WTC11 (cell line): ENCODE data around the gene TBX2. TPM values are rescaled to one million over a fixed set of nuclear protein-coding genes. Genes with fewer than 3 reads are reported as not detected.
A peak's percentile ranks its signal among the peaks of the same experiment; 100 is the strongest.

Experiments used
- ATAC-seq: fragments of 200-7000 bp; cut with Tn5 transposase; 2 replicates; pipeline ENCODE4 v1.10.0; 2021; ENCODE audit warnings: mild to moderate bottlenecking, moderate library complexity
- CTCF ChIA-PET: fragments of 300-600 bp; sonication (Branson Sonifier 250); formaldehyde crosslinking; loops from one replicate; lab custom pipeline; 2021; ENCODE audit warnings: antibody characterized with exemption; lab: Charles Lee
- POLR2A ChIA-PET: fragments of 350-600 bp; sonication (Branson Sonifier 250); formaldehyde crosslinking; loops from one replicate; lab custom pipeline; 2021; ENCODE audit warnings: antibody characterized with exemption; lab: Charles Lee
- DNase-seq: peaks from one replicate; pipeline ENCODE4 v3.0.0; 2021; ENCODE audit warnings: low spot score
- H3K27ac Mint-ChIP-seq: 2 replicates; pipeline ENCODE4 v1.8.0; 2021; ENCODE audit warnings: mixed read lengths
- H3K27me3 Mint-ChIP-seq: 2 replicates; pipeline ENCODE4 v1.8.0; 2021; ENCODE audit warnings: low read depth, mild to moderate bottlenecking, moderate library complexity, mixed read lengths
- H3K36me3 Mint-ChIP-seq: 2 replicates; pipeline ENCODE4 v1.8.0; 2021; ENCODE audit warnings: mixed read lengths
- H3K4me1 Mint-ChIP-seq: 2 replicates; pipeline ENCODE4 v1.8.0; 2022; ENCODE audit warnings: mixed read lengths
- H3K4me3 Mint-ChIP-seq: 2 replicates; pipeline ENCODE4 v1.8.0; 2021; ENCODE audit warnings: mild to moderate bottlenecking, moderate library complexity, mixed read lengths
- H3K9me3 Mint-ChIP-seq: 2 replicates; pipeline ENCODE4 v1.8.0; 2021; ENCODE audit warnings: mixed read lengths
- ARID4B ChIP-seq: sonication (generic); formaldehyde crosslinking; IDR thresholded peaks from 2 replicates; pipeline ENCODE4 v1.8.0; 2023; ENCODE audit warnings: missing genetic modification reagents, mild to moderate bottlenecking, borderline replicate concordance
- ATF2 ChIP-seq: sonication (generic); formaldehyde crosslinking; IDR thresholded peaks from 2 replicates; pipeline ENCODE4 v1.8.1; 2022; ENCODE audit warnings: low read depth, missing genetic modification reagents, borderline replicate concordance
- CBFB ChIP-seq: sonication (generic); formaldehyde crosslinking; IDR thresholded peaks from 2 replicates; pipeline ENCODE4 v1.8.1; 2022; ENCODE audit warnings: mild to moderate bottlenecking, low read depth, missing genetic modification reagents
- CTCF ChIP-seq: fragments of 200-600 bp; IDR thresholded peaks from 2 replicates; pipeline ENCODE4 v1.8.0; 2022; ENCODE audit warnings: antibody characterized with exemption
- ESRRA ChIP-seq: sonication (generic); formaldehyde crosslinking; IDR thresholded peaks from 2 replicates; pipeline ENCODE4 v1.8.1; 2022; ENCODE audit warnings: mild to moderate bottlenecking, missing genetic modification reagents, borderline replicate concordance
- FOXP1 ChIP-seq: sonication (generic); formaldehyde crosslinking; IDR thresholded peaks from 2 replicates; pipeline ENCODE4 v1.8.0; 2022; ENCODE audit warnings: missing genetic modification reagents, mild to moderate bottlenecking, moderate library complexity, borderline replicate concordance
- GABPB1 ChIP-seq: sonication (generic); formaldehyde crosslinking; IDR thresholded peaks from 2 replicates; pipeline ENCODE4 v1.8.1; 2023; ENCODE audit warnings: mild to moderate bottlenecking, missing genetic modification reagents
- NFE2L1 ChIP-seq: sonication (generic); formaldehyde crosslinking; IDR thresholded peaks from 2 replicates; pipeline ENCODE4 v1.8.1; 2023; ENCODE audit warnings: missing genetic modification reagents
- OVOL2 ChIP-seq: fragments of 250-450 bp; sonication (Bioruptor Pico); IDR thresholded peaks from 2 replicates; pipeline ENCODE4 v1.9.0; 2021; ENCODE audit warnings: mild to moderate bottlenecking, borderline replicate concordance
- RORB ChIP-seq: fragments of 250-450 bp; sonication (Bioruptor Pico); IDR thresholded peaks from 2 replicates; pipeline ENCODE4 v1.9.0; 2021; ENCODE audit warnings: mild to moderate bottlenecking
- SOX15 ChIP-seq: fragments of 250-450 bp; sonication (Bioruptor Pico); IDR thresholded peaks from 2 replicates; pipeline ENCODE4 v1.9.0; 2021; ENCODE audit warnings: mild to moderate bottlenecking
- ZNF232 ChIP-seq: sonication (generic); formaldehyde crosslinking; IDR thresholded peaks from 2 replicates; pipeline ENCODE4 v1.8.0; 2022; ENCODE audit warnings: mild to moderate bottlenecking, missing genetic modification reagents
- ZNF416 ChIP-seq: fragments of 250-450 bp; sonication (Bioruptor Pico); IDR thresholded peaks from 2 replicates; pipeline ENCODE4 v1.9.0; 2021; ENCODE audit warnings: mild to moderate bottlenecking, inconsistent platforms
- ZNF532 ChIP-seq: fragments of 250-450 bp; sonication (Bioruptor Pico); IDR thresholded peaks from 2 replicates; pipeline ENCODE4 v1.9.0; 2021; ENCODE audit warnings: mild to moderate bottlenecking, borderline replicate concordance
- total RNA-seq: library from RNA; stranded (reverse); gene quantifications from 3 replicates; pipeline ENCODE4 v1.2.3, GENCODE V29; 2021

The TBX2 gene
- total RNA-seq, 1 experiment from 2014 or later: 0.09 TPM

GRCh38 chr17:61388561-61389356 is 10.9 kb upstream of the TBX2 start:
- DNase-seq: no peak
- Mint-ChIP-seq H3K4me3 (no peak overlapping the region), H3K4me1 (peaks cover 9% of the 10 kb centered on the region; the same call in 1 of the 2 replicates), H3K36me3 (no peaks in the 10 kb centered on the region), H3K27ac (no peak overlapping the region), H3K9me3 (no peaks in the 10 kb centered on the region), H3K27me3 (peaks cover 25% of the 10 kb centered on the region)
- no peak for TF ChIP-seq ZNF416 (CRISPR knock-in tag)
- POLR2A ChIA-PET: no interaction called here
- CTCF ChIA-PET: interaction anchor here (0.6 kb wide), 1 partner anchor 417 kb away, joined by 3 read pairs; no protein-coding TSS in a partner anchor
- no peak for ATAC-seq

- H3K27me3 Mint-ChIP-seq: peaks cover 36% of the 10 kb centered on the region
- ChIA-PET CTCF (interaction anchor here (0.6 to 1.4 kb wide), 13 partner anchors 22 to 418 kb away, joined by 3 to 17 read pairs (median 4); no protein-coding TSS in a partner anchor), POLR2A (no interaction called here)
- no peak for TF ChIP-seq CBFB
- no peak for TF ChIP-seq ATF2
- TF ChIP-seq RORB: no peak
- TF ChIP-seq ZNF532 (CRISPR knock-in tag): 0 out of 2 replicates have a peak, but pooled peaks have one; percentile 20
- TF ChIP-seq ARID4B (CRISPR knock-in tag): no peak
- no peak for TF ChIP-seq NFE2L1 (CRISPR knock-in tag)
- peak; percentile 30; the same call in 1 of the 2 replicates for TF ChIP-seq ZNF232
- TF ChIP-seq SOX15 (CRISPR knock-in tag): no peak
- TF ChIP-seq CTCF: peak; percentile 78
- TF ChIP-seq OVOL2 (CRISPR knock-in tag): no peak
- TF ChIP-seq FOXP1 (CRISPR knock-in tag): 0 out of 2 replicates have a peak, but pooled peaks have one; percentile 23
- TF ChIP-seq GABPB1 (CRISPR knock-in tag): 0 out of 2 replicates have a peak, but pooled peaks have one; percentile 33
- no peak for TF ChIP-seq ESRRA (CRISPR knock-in tag)
- H3K27ac Mint-ChIP-seq: no peak overlapping the region
- H3K4me3 Mint-ChIP-seq: no peak overlapping the region
- H3K36me3 Mint-ChIP-seq: no peaks in the 10 kb centered on the region
- peaks cover 9% of the 10 kb centered on the region for H3K4me1 Mint-ChIP-seq
- DNase-seq: peak; percentile 83
- peak; percentile 88 for ATAC-seq
- H3K9me3 Mint-ChIP-seq: no peaks in the 10 kb centered on the region
Observed at GRCh38 chr17:61389670-61390478, 9.8 kb upstream of the TBX2 start.
